Panc1 (cell line): Measurements from ENCODE around the gene ZDHHC1. TPM values are rescaled to one million over a fixed set of nuclear protein-coding genes. Genes with fewer than 3 reads are reported as not detected.
"Not testable (repeated sequence)": the region's sequence is repeated elsewhere in the genome, so short reads cannot be mapped to it uniquely, and the experiment has no call there.

Source experiments
- ATAC-seq: fragments of 200-7000 bp; cut with Tn5 transposase; 2 replicates; pipeline ENCODE4 v1.9.1; 2020; ENCODE audit warnings: mild to moderate bottlenecking, moderate library complexity
- BruUV-seq: library from RNA; stranded (reverse); fragments of 400-500 nt; replicated peaks from 2 replicates; lab custom pipeline; 2021; lab: Mats Ljungman, UMichigan
- CTCF ChIA-PET: fragments of 300-600 bp; sonication (Branson Sonifier 250); formaldehyde crosslinking; loops from one replicate; lab custom pipeline; 2022; ENCODE audit warnings: antibody characterized with exemption; lab: Charles Lee
- POLR2A ChIA-PET: fragments of 300-600 bp; sonication (Branson Sonifier 250); formaldehyde crosslinking; loops from one replicate; lab custom pipeline; 2022; ENCODE audit warnings: antibody characterized with exemption; lab: Charles Lee
- DNase-seq: peaks from one replicate; pipeline ENCODE4 v3.0.0-alpha.2; 2010; ENCODE audit warnings: low read depth, low spot score
- H3K27ac ChIP-seq: 2 replicates; pipeline ENCODE4 v1.5.1; 2011; ENCODE audit warnings: mild to moderate bottlenecking, low read length, inconsistent platforms
- H3K27me3 ChIP-seq: fragments of 200-500 bp; sonication (Bioruptor generic); 2 replicates; pipeline ENCODE4 v1.6.0; 2014; ENCODE audit warnings: low read length, inconsistent platforms; ENCODE audit not compliant: control insufficient read depth, insufficient read depth
- H3K36me3 ChIP-seq: fragments of 200-500 bp; sonication (Bioruptor generic); 2 replicates; pipeline ENCODE4 v1.5.1; 2014; ENCODE audit warnings: inconsistent platforms, mild to moderate bottlenecking, low read length, moderate library complexity; ENCODE audit not compliant: control insufficient read depth, insufficient read depth
- H3K4me1 ChIP-seq: 2 replicates; pipeline ENCODE4 v1.5.1; 2011; ENCODE audit warnings: inconsistent platforms, mild to moderate bottlenecking, low read length, moderate library complexity; ENCODE audit not compliant: control insufficient read depth, insufficient read depth
- H3K4me3 ChIP-seq, 2 experiments: 2 replicates each; pipeline ENCODE4 v1.5.1; 2011 to 2012; ENCODE audit warnings: low read depth in 2 of 2, low read length in 2 of 2, mild to moderate bottlenecking in 2 of 2, inconsistent platforms in 1 of 2, moderate library complexity in 1 of 2
- H3K9me3 ChIP-seq: fragments of 200-500 bp; sonication (Bioruptor generic); 2 replicates; pipeline ENCODE4 v1.5.1; 2014; ENCODE audit warnings: low read depth, mild to moderate bottlenecking, inconsistent platforms, low read length, moderate library complexity; ENCODE audit not compliant: control insufficient read depth, insufficient read depth
- CTCF ChIP-seq: fragments of 450-650 bp; IDR thresholded peaks from 2 replicates; pipeline ENCODE4 v1.5.1; 2017; ENCODE audit warnings: mild to moderate bottlenecking
- POLR2AphosphoS5 ChIP-seq: IDR thresholded peaks from 2 replicates; pipeline ENCODE4 v1.6.1; 2012; ENCODE audit warnings: mild to moderate bottlenecking, low read depth, low read length, moderate library complexity
- SIN3A ChIP-seq: IDR thresholded peaks from 2 replicates; pipeline ENCODE4 v1.6.1; 2012; ENCODE audit warnings: low read depth, mild to moderate bottlenecking, low read length, moderate library complexity, borderline replicate concordance; ENCODE audit not compliant: insufficient read depth
- TCF7L2 ChIP-seq: IDR thresholded peaks from 2 replicates; pipeline ENCODE4 v1.6.1; 2011; ENCODE audit warnings: mild to moderate bottlenecking, low read depth, low read length, inconsistent platforms
- in situ Hi-C: cut with HindIII; loops from 2 replicates; pipeline ENCODE4 v1.10.0; 2016; ENCODE audit warnings: low sequenced_read_pairs, low pct_unique_long_range_greater_than_20kb
- intact Hi-C: fragments of 100-400 bp; cut with micrococcal nuclease; formaldehyde crosslinking; loops from one replicate; pipeline ENCODE4 v1.10.0; 2022; ENCODE audit not compliant: unreplicated experiment
- total RNA-seq: library from RNA; stranded (reverse); gene quantifications from one replicate; pipeline ENCODE4 v1.2.1, GENCODE V29; 2021; ENCODE audit not compliant: unreplicated experiment
- TF ChIP-seq, protein P1 (sequence below), 2 experiments: IDR thresholded peaks; 2 replicates each; pipeline ENCODE4 v1.6.1; 2011 to 2012; ENCODE audit warnings: low read depth in 2 of 2, control low read depth in 1 of 2, low read length in 1 of 2, mild to moderate bottlenecking in 1 of 2, moderate library complexity in 1 of 2; ENCODE audit not compliant: insufficient read depth in 1 of 2

Gene ZDHHC1
- total RNA-seq, 1 experiment from 2014 or later: 7.8 TPM

DNA sequence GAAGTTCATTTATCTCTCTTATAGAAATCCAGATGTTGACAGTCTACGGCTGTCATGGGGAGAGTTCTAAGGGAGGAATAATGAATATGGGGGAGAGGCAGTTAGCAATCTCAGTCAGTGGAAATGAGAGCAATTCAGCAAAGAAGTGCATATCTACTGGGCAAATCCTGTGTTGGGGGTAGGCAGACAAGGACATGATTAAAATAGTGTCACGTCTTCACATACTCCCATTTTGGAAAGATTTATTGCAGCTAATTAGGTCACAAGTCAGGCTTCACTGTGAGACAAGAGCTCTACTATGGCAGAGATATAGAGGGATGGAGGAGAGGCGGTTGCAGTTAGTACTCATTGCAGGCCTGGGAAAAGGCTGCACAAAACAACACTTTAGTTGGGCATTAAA is 59.9 kb downstream of the ZDHHC1 start:
- H3K27me3 ChIP-seq: no peaks in the 10 kb centered on the region
- TF ChIP-seq CTCF (no peak), POLR2AphosphoS5 (no peak), TCF7L2 (no peak), SIN3A (no peak)
- TF ChIP-seq, protein P1, sequence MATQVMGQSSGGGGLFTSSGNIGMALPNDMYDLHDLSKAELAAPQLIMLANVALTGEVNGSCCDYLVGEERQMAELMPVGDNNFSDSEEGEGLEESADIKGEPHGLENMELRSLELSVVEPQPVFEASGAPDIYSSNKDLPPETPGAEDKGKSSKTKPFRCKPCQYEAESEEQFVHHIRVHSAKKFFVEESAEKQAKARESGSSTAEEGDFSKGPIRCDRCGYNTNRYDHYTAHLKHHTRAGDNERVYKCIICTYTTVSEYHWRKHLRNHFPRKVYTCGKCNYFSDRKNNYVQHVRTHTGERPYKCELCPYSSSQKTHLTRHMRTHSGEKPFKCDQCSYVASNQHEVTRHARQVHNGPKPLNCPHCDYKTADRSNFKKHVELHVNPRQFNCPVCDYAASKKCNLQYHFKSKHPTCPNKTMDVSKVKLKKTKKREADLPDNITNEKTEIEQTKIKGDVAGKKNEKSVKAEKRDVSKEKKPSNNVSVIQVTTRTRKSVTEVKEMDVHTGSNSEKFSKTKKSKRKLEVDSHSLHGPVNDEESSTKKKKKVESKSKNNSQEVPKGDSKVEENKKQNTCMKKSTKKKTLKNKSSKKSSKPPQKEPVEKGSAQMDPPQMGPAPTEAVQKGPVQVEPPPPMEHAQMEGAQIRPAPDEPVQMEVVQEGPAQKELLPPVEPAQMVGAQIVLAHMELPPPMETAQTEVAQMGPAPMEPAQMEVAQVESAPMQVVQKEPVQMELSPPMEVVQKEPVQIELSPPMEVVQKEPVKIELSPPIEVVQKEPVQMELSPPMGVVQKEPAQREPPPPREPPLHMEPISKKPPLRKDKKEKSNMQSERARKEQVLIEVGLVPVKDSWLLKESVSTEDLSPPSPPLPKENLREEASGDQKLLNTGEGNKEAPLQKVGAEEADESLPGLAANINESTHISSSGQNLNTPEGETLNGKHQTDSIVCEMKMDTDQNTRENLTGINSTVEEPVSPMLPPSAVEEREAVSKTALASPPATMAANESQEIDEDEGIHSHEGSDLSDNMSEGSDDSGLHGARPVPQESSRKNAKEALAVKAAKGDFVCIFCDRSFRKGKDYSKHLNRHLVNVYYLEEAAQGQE (IDR thresholded peaks at IDR 0.05; ENCODE audit: insufficient read depth in 1 of 2, low read depth in 2 of 2, low read length in 1 of 2): no peak
- H3K27ac ChIP-seq: no peak overlapping the region
- ChIA-PET CTCF (no interaction called here), POLR2A (no interaction called here)
- no peaks in the 10 kb centered on the region for H3K4me1 ChIP-seq
- H3K36me3 ChIP-seq: no peaks in the 10 kb centered on the region
- DNase-seq (no peak), ATAC-seq (no peak)
- no TSS peak for BruUV-seq
- no peak overlapping the region for H3K4me3 ChIP-seq
- intact Hi-C loops: no loop called here
- no peaks in the 10 kb centered on the region for H3K9me3 ChIP-seq
- in situ Hi-C loops: no loop called here

DNA sequence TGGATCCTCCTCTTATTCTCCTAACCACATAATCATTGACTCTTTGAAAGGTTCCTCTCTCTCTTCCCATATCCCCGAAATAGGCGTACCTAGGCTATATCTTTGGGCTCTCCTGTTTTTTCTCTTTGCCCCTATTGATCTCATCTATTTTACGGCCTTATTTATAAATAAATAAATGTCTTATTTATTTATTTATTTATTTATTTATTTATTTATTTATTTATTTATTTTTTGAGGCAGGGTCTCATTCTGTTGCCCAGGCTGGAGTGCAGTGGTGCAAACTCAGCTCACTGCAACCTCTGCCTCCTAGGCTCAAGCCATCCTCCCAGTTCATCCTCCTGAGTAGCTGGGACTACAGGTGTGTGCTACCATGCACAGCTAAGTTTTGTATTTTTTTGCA is 63.8 kb downstream of the ZDHHC1 start:
- H3K4me1 ChIP-seq, H3K36me3 ChIP-seq, ATAC-seq, intact Hi-C loops, CTCF ChIA-PET, H3K9me3 ChIP-seq, H3K27ac ChIP-seq, H3K27me3 ChIP-seq, H3K4me3 ChIP-seq, BruUV-seq, in situ Hi-C loops, DNase-seq, POLR2A ChIA-PET: not testable (repeated sequence)

DNA sequence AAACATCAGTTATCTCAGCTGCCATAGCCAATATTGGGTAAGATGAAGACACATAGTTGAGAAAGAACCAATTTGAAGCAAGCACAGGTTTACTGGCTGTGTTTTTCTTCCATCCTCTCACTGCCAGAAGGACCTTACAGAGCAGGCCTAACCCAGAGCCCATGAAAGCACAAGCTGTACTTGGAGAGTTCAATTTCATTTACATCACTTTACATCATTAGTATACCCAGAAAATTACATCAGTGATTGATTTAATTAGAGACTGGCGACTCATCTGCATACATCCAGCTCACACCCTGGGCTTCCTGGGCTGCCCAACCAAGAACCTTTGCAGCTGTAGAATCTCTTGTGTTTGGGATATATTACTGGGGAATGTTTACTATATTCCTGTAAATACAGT is 66.0 kb downstream of the ZDHHC1 start:
- H3K27me3 ChIP-seq: no peaks in the 10 kb centered on the region
- DNase-seq: no peak
- TF ChIP-seq TCF7L2 (no peak), POLR2AphosphoS5 (no peak), SIN3A (no peak), CTCF (no peak)
- TF ChIP-seq, protein P1 (IDR thresholded peaks at IDR 0.05; ENCODE audit: insufficient read depth in 1 of 2, low read depth in 2 of 2, low read length in 1 of 2): no peak
- no peak overlapping the region for H3K4me3 ChIP-seq
- intact Hi-C loops: no loop called here
- ChIA-PET POLR2A (interaction anchor here (0.6 kb wide), 1 partner anchor 12 kb away, joined by 5 read pairs; no protein-coding TSS in a partner anchor), CTCF (interaction anchor here (0.7 kb wide), 2 partner anchors 87 to 128 kb away, joined by 4 to 7 read pairs; no protein-coding TSS in a partner anchor)
- no peak overlapping the region for H3K27ac ChIP-seq
- no peaks in the 10 kb centered on the region for H3K9me3 ChIP-seq
- no peak for ATAC-seq
- no TSS peak for BruUV-seq
- no peaks in the 10 kb centered on the region for H3K36me3 ChIP-seq
- H3K4me1 ChIP-seq: no peaks in the 10 kb centered on the region; the same call in 1 of the 2 replicates
- in situ Hi-C loops: no loop called here
